ENCODE data around the gene GPX2.

DNA sequence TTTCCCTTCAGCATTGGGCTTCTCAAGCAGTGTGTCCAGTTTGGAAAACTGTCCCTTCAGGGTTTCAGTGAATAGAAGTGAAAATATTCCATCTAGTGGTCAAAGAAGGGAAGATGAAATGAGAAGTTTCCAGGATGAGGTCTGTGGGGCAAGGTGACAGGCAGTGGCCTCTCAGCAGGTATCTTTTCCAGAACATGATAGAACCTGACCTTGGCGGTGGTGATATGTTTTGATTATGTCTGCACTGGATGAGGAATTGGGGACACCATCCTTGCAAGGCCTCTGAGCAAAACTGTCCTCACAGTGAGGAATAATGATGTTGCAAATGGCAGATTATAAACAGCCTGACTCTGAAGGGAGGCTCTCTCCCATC, 4.7 kb downstream of the GPX2 start:
- no peak for TF ChIP-seq ZBTB7A (IDR thresholded peaks at IDR 0.05; ENCODE audit: low read depth)
- TF ChIP-seq RAD21 (IDR thresholded peaks at IDR 0.05; ENCODE audit: low read depth), result peak; percentile 55; the same call in 1 of the 2 replicates
- no peak for TF ChIP-seq TEAD4 (IDR thresholded peaks at IDR 0.05)
- TF ChIP-seq EP300 (IDR thresholded peaks at IDR 0.05; ENCODE audit: borderline replicate concordance), result no peak

All from Ishikawa (cell line).